Mesenchymal stem cell (in vitro differentiated cells and primary cell): ENCODE data around the gene IRF9.

Experiments
- DNase-seq: peaks from one replicate; pipeline ENCODE4 v3.0.0-alpha.2; 2013
- H2AFZ ChIP-seq: one replicate; pipeline ENCODE4 v1.6.1; 2013; ENCODE audit warnings: low read depth, mild to moderate bottlenecking, control low read depth, inconsistent platforms, low read length, moderate library complexity
- H2AK5ac ChIP-seq: 2 replicates; pipeline ENCODE4 v1.6.1; 2013; ENCODE audit warnings: low read length, moderate library complexity, mild to moderate bottlenecking, inconsistent platforms; ENCODE audit not compliant: severe bottlenecking
- H2BK120ac ChIP-seq: one replicate; pipeline ENCODE4 v1.6.1; 2013; ENCODE audit warnings: low read depth, mild to moderate bottlenecking, inconsistent platforms, low read length, moderate library complexity
- H2BK12ac ChIP-seq, 2 experiments: one replicate each; pipeline ENCODE4 v1.6.1; 2013; ENCODE audit warnings: inconsistent platforms in 2 of 2, low read length in 2 of 2, mild to moderate bottlenecking in 2 of 2, moderate library complexity in 2 of 2, control low read depth in 1 of 2
- H2BK15ac ChIP-seq: one replicate; pipeline ENCODE4 v1.6.1; 2013; ENCODE audit warnings: mild to moderate bottlenecking, low read depth, inconsistent platforms; ENCODE audit not compliant: poor library complexity, severe bottlenecking
- H2BK5ac ChIP-seq: 2 replicates; pipeline ENCODE4 v1.6.1; 2013; ENCODE audit warnings: low read depth, mild to moderate bottlenecking, low read length, control low read depth, inconsistent platforms; ENCODE audit not compliant: poor library complexity, severe bottlenecking
- H3K14ac ChIP-seq, 2 experiments: one replicate each; pipeline ENCODE4 v1.6.1; 2013; ENCODE audit warnings: inconsistent platforms in 2 of 2, low read length in 2 of 2, control low read depth in 1 of 2, mild to moderate bottlenecking in 1 of 2, moderate library complexity in 1 of 2
- H3K18ac ChIP-seq, 2 experiments: one replicate each; pipeline ENCODE4 v1.6.1; 2013; ENCODE audit warnings: inconsistent platforms in 2 of 2, low read length in 2 of 2, control low read depth in 1 of 2, low read depth in 1 of 2, mild to moderate bottlenecking in 1 of 2
- H3K23ac ChIP-seq, 2 experiments: one replicate each; pipeline ENCODE4 v1.6.1; 2013; ENCODE audit warnings: inconsistent platforms in 2 of 2, low read length in 2 of 2, mild to moderate bottlenecking in 2 of 2, moderate library complexity in 2 of 2, control low read depth in 1 of 2
- H3K27ac ChIP-seq: 2 replicates; pipeline ENCODE4 v1.5.1; 2013; ENCODE audit warnings: mild to moderate bottlenecking, moderate library complexity, low read length, control low read depth, inconsistent platforms; ENCODE audit not compliant: poor library complexity, severe bottlenecking
- H3K27me3 ChIP-seq, 2 experiments: 2 replicates each; pipeline versions ENCODE4 v1.6.1 to v1.7.0; 2013; ENCODE audit warnings: low read length in 2 of 2, mild to moderate bottlenecking in 2 of 2, moderate library complexity in 2 of 2, control low read depth in 1 of 2, inconsistent platforms in 1 of 2; ENCODE audit not compliant: control insufficient read depth in 1 of 2, insufficient read depth in 1 of 2
- H3K36me3 ChIP-seq, 2 experiments: 2 replicates each; pipeline versions ENCODE4 v1.6.1 to v1.7.0; 2013; ENCODE audit warnings: low read length in 2 of 2, control low read depth in 1 of 2, inconsistent platforms in 1 of 2, low read depth in 1 of 2, mild to moderate bottlenecking in 1 of 2; ENCODE audit not compliant: insufficient read depth in 2 of 2, control insufficient read depth in 1 of 2
- H3K4ac ChIP-seq, 2 experiments: one replicate each; pipeline ENCODE4 v1.6.1; 2013; ENCODE audit warnings: inconsistent platforms in 2 of 2, low read length in 2 of 2, mild to moderate bottlenecking in 2 of 2, moderate library complexity in 2 of 2, control low read depth in 1 of 2, low read depth in 1 of 2
- H3K4me1 ChIP-seq: 2 replicates; pipeline ENCODE4 v1.6.1; 2013; ENCODE audit warnings: low read depth, low read length, control low read depth; ENCODE audit not compliant: control insufficient read depth, insufficient read depth
- H3K4me2 ChIP-seq: 2 replicates; pipeline ENCODE4 v1.6.1; 2013; ENCODE audit warnings: low read length, mild to moderate bottlenecking, inconsistent platforms; ENCODE audit not compliant: poor library complexity, severe bottlenecking
- H3K4me3 ChIP-seq, 2 experiments: 2 replicates each; pipeline versions ENCODE4 v1.5.1 to v1.7.0; 2013; ENCODE audit warnings: low read length in 2 of 2, mild to moderate bottlenecking in 2 of 2, control low read depth in 1 of 2, low read depth in 1 of 2; ENCODE audit not compliant: insufficient read depth in 1 of 2
- H3K79me1 ChIP-seq: replicated peaks from 2 replicates; pipeline ENCODE4 v1.6.1; 2013; ENCODE audit warnings: mild to moderate bottlenecking, control low read depth, low read length, inconsistent platforms; ENCODE audit not compliant: poor library complexity, severe bottlenecking
- H3K9ac ChIP-seq: 2 replicates; pipeline ENCODE4 v1.7.0; 2013; ENCODE audit warnings: mild to moderate bottlenecking, low read length, moderate library complexity
- H3K9me3 ChIP-seq: 2 replicates; pipeline ENCODE4 v1.7.0; 2013; ENCODE audit warnings: mild to moderate bottlenecking, low read length; ENCODE audit not compliant: control insufficient read depth
- H4K8ac ChIP-seq: one replicate; pipeline ENCODE4 v1.6.1; 2013; ENCODE audit warnings: inconsistent platforms, mild to moderate bottlenecking, low read length, moderate library complexity
- H4K91ac ChIP-seq: one replicate; pipeline ENCODE4 v1.6.1; 2013; ENCODE audit warnings: mild to moderate bottlenecking, low read length, inconsistent platforms
- WGBS: methylation state at CpG from one replicate; pipeline ENCODE4 v1.1.7; 2013; ENCODE audit warnings: mixed read lengths; 5-methylcytosine and 5-hydroxymethylcytosine counted together

The IRF9 gene

DNA sequence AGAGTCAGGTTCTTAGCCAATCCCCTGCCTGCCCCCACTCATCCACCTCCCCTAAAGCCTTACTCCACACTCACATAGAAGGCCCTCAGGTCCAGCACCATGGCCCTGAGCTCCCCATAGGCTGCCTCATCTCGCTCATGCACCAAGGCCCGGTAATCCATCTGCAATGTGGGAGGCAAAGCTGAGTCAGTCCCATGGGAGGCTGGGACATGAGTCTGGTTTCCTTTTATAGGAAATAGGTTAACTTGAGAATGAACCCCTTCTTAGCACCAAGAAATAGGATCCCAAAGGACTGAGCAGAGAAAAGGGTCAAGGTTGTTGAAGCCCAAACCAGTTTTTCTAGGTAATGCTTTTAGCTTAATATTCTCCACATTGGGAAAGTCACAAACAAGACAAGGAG is 17.6 kb upstream of the IRF9 start:
- 38% methylated on average over 2 of the region's 2 CpGs for WGBS
- H2BK15ac ChIP-seq: no peak overlapping the region
- no peak overlapping the region for H4K8ac ChIP-seq
- H2BK120ac ChIP-seq: no peak overlapping the region
- H2BK5ac ChIP-seq: no peak overlapping the region
- peaks cover 25% of the 10 kb centered on the region for H3K79me1 ChIP-seq
- H2AFZ ChIP-seq: no peak overlapping the region
- H2AK5ac ChIP-seq: no peak overlapping the region
- H3K27me3 ChIP-seq: no peaks in the 10 kb centered on the region
- no peak overlapping the region for H3K14ac ChIP-seq
- peak; percentile 38 for DNase-seq
- H4K91ac ChIP-seq: no peak overlapping the region
- no peak overlapping the region for H3K27ac ChIP-seq
- peaks cover 21 to 38% of the 10 kb centered on the region in 2 experiments for H3K36me3 ChIP-seq
- H3K18ac ChIP-seq: no peak overlapping the region
- H3K9me3 ChIP-seq: no peaks in the 10 kb centered on the region
- H3K9ac ChIP-seq: peak overlapping the region; percentile 12
- H3K23ac ChIP-seq: no peak overlapping the region
- peak overlapping the region in 1 of 2 experiments; percentile 6 for H3K4me3 ChIP-seq
- H2BK12ac ChIP-seq: no peak overlapping the region
- H3K4ac ChIP-seq: no peak overlapping the region
- no peak overlapping the region for H3K4me2 ChIP-seq
- peaks cover 21% of the 10 kb centered on the region for H3K4me1 ChIP-seq

DNA sequence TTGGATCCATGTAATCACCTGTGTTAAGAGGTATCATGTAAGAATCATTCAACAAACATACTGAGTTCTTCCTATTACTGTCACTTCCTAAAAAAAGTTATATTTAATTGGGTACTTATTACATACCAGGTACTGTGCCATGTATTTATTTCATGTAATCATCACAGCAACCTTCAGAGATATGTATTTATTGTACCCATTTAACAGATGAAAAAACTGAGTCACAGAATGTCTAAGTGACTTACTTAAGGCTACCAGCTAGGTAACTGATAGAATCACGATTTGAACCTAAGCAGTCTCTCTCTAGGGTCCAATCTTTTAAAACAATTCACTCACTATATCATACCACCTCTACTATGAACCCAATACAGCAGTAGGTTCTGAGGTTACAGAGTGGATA is 16.6 kb upstream of the IRF9 start:
- Histone ChIP-seq H3K4me1 (peaks cover 20% of the 10 kb centered on the region), H3K4ac (no peak overlapping the region)
- 100% methylated on average over 1 of the region's 1 CpG for WGBS

DNA sequence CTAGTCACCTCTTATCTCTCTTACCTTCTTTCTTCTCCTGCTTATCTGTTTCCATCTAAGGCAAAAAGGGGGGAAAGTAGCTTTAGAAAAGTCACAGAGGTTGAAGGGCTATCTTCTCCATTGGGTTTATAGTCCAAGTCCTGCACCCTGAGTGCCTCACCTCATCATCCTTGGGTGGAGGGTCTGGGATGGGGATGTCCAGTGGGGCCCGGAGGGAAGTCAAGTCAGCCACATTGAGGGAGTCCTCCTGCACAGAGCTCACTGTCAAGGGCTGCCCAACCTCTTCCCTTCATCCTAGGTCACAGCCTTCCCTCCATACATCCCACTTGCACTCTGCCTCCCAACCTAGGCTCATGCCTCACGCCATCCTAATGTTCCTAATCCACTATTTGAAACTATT is 15.8 kb upstream of the IRF9 start:
- Histone ChIP-seq H2AK5ac (peak overlapping the region; percentile 30), H3K27me3 (no peaks in the 10 kb centered on the region), H3K4ac (no peak overlapping the region), H2BK15ac (no peak overlapping the region), H3K4me3 (peak overlapping the region in 1 of 2 experiments; percentile 96), H3K27ac (peak overlapping the region; percentile 81), H2BK120ac (no peak overlapping the region), H3K4me2 (peak overlapping the region; percentile 76), H2BK5ac (no peak overlapping the region), H2AFZ (no peak overlapping the region), H3K36me3 (peaks cover 19 to 37% of the 10 kb centered on the region in 2 experiments), H3K14ac (no peak overlapping the region), H3K23ac (no peak overlapping the region), H4K8ac (no peak overlapping the region), H2BK12ac (peak overlapping the region in 1 of 2 experiments; percentile 25), H3K4me1 (peaks cover 18% of the 10 kb centered on the region), H3K18ac (no peak overlapping the region), H3K9ac (peak overlapping the region; percentile 94), H3K79me1 (peaks cover 23% of the 10 kb centered on the region), H4K91ac (peak overlapping the region; percentile 7), H3K9me3 (no peaks in the 10 kb centered on the region)
- no peak for DNase-seq
- WGBS: 93% methylated on average over 1 of the region's 2 CpGs

More for the DNA sequence above, 16.6 kb upstream of the IRF9 start:
- no peak overlapping the region for H2BK15ac ChIP-seq
- no peak overlapping the region for H3K4me2 ChIP-seq
- no peak overlapping the region for H2AK5ac ChIP-seq
- no peak overlapping the region for H2BK12ac ChIP-seq
- no peak overlapping the region for H3K27ac ChIP-seq
- DNase-seq: no peak
- no peak overlapping the region for H3K4me3 ChIP-seq
- no peak overlapping the region for H2BK120ac ChIP-seq
- H3K36me3 ChIP-seq: peaks cover 15 to 34% of the 10 kb centered on the region in 2 experiments
- H3K18ac ChIP-seq: no peak overlapping the region
- H3K9me3 ChIP-seq: no peaks in the 10 kb centered on the region
- no peak overlapping the region for H3K23ac ChIP-seq
- peaks cover 19% of the 10 kb centered on the region for H3K79me1 ChIP-seq
- no peak overlapping the region for H3K14ac ChIP-seq
- no peak overlapping the region for H2BK5ac ChIP-seq
- H4K91ac ChIP-seq: no peak overlapping the region
- H3K27me3 ChIP-seq: no peaks in the 10 kb centered on the region
- no peak overlapping the region for H4K8ac ChIP-seq
- H3K9ac ChIP-seq: no peak overlapping the region
- no peak overlapping the region for H2AFZ ChIP-seq

DNA sequence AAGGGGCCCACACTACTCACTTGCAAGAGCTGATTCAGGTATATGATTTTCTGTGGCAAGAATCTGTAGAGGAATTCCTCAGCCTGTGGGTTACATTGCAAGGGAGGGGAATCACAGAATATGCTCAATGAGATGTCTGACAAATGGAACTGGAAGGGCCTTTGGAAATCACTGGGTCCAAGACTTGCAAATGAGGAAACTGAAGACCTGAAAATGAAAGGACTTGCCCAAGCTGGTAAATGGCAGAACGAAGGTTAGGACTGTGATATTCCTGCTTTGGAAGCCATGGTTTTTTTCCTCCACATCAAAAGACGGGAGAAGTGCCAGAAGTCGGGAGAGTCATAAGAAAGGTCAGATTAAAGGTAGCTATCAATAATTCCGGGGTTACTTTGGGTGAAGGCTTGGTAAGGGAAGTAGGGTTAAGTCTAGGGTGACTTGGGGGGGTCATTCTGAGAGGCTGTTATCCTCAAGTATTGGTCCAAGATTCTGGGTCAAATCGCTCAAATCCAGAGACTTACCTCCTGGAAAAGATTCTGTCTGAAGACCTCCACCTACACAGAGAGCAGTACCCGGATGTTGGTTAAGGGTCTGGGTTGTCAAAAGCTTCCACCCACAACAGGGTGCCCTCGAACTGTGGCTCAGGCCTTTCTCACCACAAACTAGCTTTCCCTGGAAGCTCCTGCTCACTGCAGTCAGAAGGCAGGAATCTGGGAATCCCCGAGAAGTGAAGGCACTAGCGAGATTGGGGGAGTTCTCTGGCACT is 15.2 kb upstream of the IRF9 start:
- H3K27ac ChIP-seq: peak overlapping the region; percentile 81
- H2BK15ac ChIP-seq: peak overlapping the region; percentile 55
- peak overlapping the region; percentile 76 for H3K4me2 ChIP-seq
- H3K14ac ChIP-seq: peak overlapping the region in 1 of 2 experiments; percentile 87
- peak overlapping the region; percentile 67 to 96 for H3K4me3 ChIP-seq
- DNase-seq: peak; percentile 92
- peaks cover 18% of the 10 kb centered on the region for H3K4me1 ChIP-seq
- H2BK5ac ChIP-seq: no peak overlapping the region
- no peaks in the 10 kb centered on the region for H3K27me3 ChIP-seq
- H2AK5ac ChIP-seq: no peak overlapping the region
- H3K36me3 ChIP-seq: peaks cover 26 to 44% of the 10 kb centered on the region in 2 experiments
- no peak overlapping the region for H4K8ac ChIP-seq
- H2BK12ac ChIP-seq: peak overlapping the region in 1 of 2 experiments; percentile 44
- H3K23ac ChIP-seq: no peak overlapping the region
- H3K79me1 ChIP-seq: peaks cover 29% of the 10 kb centered on the region
- H2BK120ac ChIP-seq: no peak overlapping the region
- H3K4ac ChIP-seq: peak overlapping the region; percentile 2 to 19
- 40% methylated on average over 8 of the region's 9 CpGs for WGBS
- no peaks in the 10 kb centered on the region for H3K9me3 ChIP-seq
- peak overlapping the region; percentile 43 for H2AFZ ChIP-seq
- peak overlapping the region; percentile 94 for H3K9ac ChIP-seq
- H3K18ac ChIP-seq: peak overlapping the region; percentile 41 to 87
- peak overlapping the region; percentile 66 for H4K91ac ChIP-seq
